Measurements from ENCODE around the gene CD47.

DNA sequence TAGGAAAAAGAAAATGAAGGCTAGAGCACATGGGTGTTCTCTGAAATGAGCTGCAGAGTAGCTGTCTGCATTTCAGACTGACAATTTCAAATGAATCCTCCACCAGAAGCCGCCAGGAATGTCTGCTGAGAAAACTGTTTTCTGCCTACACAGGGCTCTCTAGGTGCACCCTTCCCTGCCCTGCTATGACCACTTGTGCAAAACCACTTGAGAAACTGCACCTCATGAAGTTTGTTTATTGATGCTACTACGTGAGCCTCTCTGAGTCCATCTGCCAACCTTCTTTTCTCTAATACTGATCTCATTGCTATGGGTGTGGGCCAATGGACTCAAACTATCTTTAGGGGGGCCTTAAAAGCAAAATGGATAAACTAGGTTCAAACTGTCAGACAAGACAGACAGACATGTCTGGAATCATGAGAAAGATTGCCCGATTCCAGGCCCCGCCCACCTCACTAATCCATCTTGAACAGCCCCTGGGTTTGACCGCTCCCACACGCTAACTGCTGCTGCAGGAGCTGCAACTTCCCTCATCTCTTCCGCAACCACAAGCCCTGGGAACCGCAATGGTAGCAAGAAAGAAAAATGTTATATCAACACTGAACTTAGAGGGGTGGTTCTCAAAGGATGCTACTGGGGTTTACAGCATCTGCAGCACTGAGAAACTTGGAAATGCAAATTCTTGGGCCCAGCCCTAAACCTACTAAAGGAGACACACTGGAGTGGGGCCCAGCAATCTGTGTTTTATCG, 9.0 kb upstream of the CD47 start:
- TF ChIP-seq, protein P1, sequence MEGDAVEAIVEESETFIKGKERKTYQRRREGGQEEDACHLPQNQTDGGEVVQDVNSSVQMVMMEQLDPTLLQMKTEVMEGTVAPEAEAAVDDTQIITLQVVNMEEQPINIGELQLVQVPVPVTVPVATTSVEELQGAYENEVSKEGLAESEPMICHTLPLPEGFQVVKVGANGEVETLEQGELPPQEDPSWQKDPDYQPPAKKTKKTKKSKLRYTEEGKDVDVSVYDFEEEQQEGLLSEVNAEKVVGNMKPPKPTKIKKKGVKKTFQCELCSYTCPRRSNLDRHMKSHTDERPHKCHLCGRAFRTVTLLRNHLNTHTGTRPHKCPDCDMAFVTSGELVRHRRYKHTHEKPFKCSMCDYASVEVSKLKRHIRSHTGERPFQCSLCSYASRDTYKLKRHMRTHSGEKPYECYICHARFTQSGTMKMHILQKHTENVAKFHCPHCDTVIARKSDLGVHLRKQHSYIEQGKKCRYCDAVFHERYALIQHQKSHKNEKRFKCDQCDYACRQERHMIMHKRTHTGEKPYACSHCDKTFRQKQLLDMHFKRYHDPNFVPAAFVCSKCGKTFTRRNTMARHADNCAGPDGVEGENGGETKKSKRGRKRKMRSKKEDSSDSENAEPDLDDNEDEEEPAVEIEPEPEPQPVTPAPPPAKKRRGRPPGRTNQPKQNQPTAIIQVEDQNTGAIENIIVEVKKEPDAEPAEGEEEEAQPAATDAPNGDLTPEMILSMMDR (IDR thresholded peaks at IDR 0.05; ENCODE audit: borderline replicate concordance, extremely low read depth, low read length, poor library complexity, severe bottlenecking) = no peak
- no peak for TF ChIP-seq EZH2 (IDR thresholded peaks at IDR 0.05; ENCODE audit: borderline replicate concordance, low read depth, low read length, severe bottlenecking)

Data from DND-41 (cell line).